Measurements from ENCODE around the gene CARD14.
"Not testable (repeated sequence)": the region's sequence is repeated elsewhere in the genome, so short reads cannot be mapped to it uniquely, and the experiment has no call there.

CARD14 gene

GRCh38 chr17:80147035-80147822, 22.6 kb upstream of the CARD14 start, which contains the start of gene EIF4A3:
Gene EIF4A3, minus strand, starts transcription at chr17:80147128. Its CDS starts 167 bp downstream, at chr17:80146961.
- DNase-seq (ENCODE audit: low read depth, low spot score), result peak; percentile 95

GRCh38 chr17:80151333-80151732, 18.5 kb upstream of the CARD14 start:
- DNase-seq (ENCODE audit: low read depth, low spot score), result no peak

- no peak for DNase-seq (ENCODE audit: low read depth, low spot score)
Observed at GRCh38 chr17:80152081-80152702, 17.6 kb upstream of the CARD14 start.

GRCh38 chr17:80153004-80153403, 16.8 kb upstream of the CARD14 start:
- DNase-seq (ENCODE audit: low read depth, low spot score), result no peak

- DNase-seq (ENCODE audit: low read depth, low spot score), result no peak
Observed at GRCh38 chr17:80154166-80154565, 15.7 kb upstream of the CARD14 start.

- DNase-seq (ENCODE audit: low read depth, low spot score), result not testable (repeated sequence)
Observed at GRCh38 chr17:80155600-80155999, 14.2 kb upstream of the CARD14 start.

GRCh38 chr17:80158846-80159245, 11.0 kb upstream of the CARD14 start:
- no peak for DNase-seq (ENCODE audit: low read depth, low spot score)

- no peak for DNase-seq (ENCODE audit: low read depth, low spot score)
Observed at GRCh38 chr17:80160536-80160935, 9.3 kb upstream of the CARD14 start.

GRCh38 chr17:80163336-80163735, 6.5 kb upstream of the CARD14 start:
- DNase-seq (ENCODE audit: low read depth, low spot score), result no peak

GRCh38 chr17:80164185-80164584, 5.6 kb upstream of the CARD14 start:
- no peak for DNase-seq (ENCODE audit: low read depth, low spot score)

- DNase-seq (ENCODE audit: low read depth, low spot score), result no peak
Observed at GRCh38 chr17:80166446-80166845, 3.4 kb upstream of the CARD14 start.

GRCh38 chr17:80168371-80168770, 1.5 kb upstream of the CARD14 start:
- DNase-seq (ENCODE audit: low read depth, low spot score), result no peak

- DNase-seq (ENCODE audit: low read depth, low spot score), result no peak
Observed at GRCh38 chr17:80169107-80169506, 723 bp upstream of the CARD14 start.

- DNase-seq (ENCODE audit: low read depth, low spot score), result no peak
Observed at GRCh38 chr17:80171681-80172080, 1.9 kb downstream of the CARD14 start.

GRCh38 chr17:80173126-80173525, 3.3 kb downstream of the CARD14 start:
- DNase-seq (ENCODE audit: low read depth, low spot score), result no peak

- no peak for DNase-seq (ENCODE audit: low read depth, low spot score)
Observed at GRCh38 chr17:80173916-80174315, 4.1 kb downstream of the CARD14 start.

- DNase-seq (ENCODE audit: low read depth, low spot score), result no peak
Observed at GRCh38 chr17:80176757-80177156, 6.9 kb downstream of the CARD14 start.

- DNase-seq (ENCODE audit: low read depth, low spot score), result no peak
Observed at GRCh38 chr17:80177986-80178595, 8.3 kb downstream of the CARD14 start.

- DNase-seq (ENCODE audit: low read depth, low spot score), result no peak
Observed at GRCh38 chr17:80180192-80180591, 10.4 kb downstream of the CARD14 start.

- no peak for DNase-seq (ENCODE audit: low read depth, low spot score)
Observed at GRCh38 chr17:80181431-80181830, 11.6 kb downstream of the CARD14 start.

- no peak for DNase-seq (ENCODE audit: low read depth, low spot score)
Observed at GRCh38 chr17:80182118-80182844, 12.5 kb downstream of the CARD14 start.

GRCh38 chr17:80182845-80183223, 13.0 kb downstream of the CARD14 start:
- DNase-seq (ENCODE audit: low read depth, low spot score), result no peak

Measured in activated CD4-positive, CD25-positive, alpha-beta regulatory T cell treated with anti-CD3 and anti-CD28 coated beads, Interleukin-2, amount 50 U/mL, for 16 hours (primary cell).